Right kidney (tissue), 1 donor: ENCODE measurements around the gene ERCC4.

Experiments
- DNase-seq: peaks from one replicate; pipeline ENCODE4 v3.0.0-alpha.2; 2016

Gene ERCC4

DNA sequence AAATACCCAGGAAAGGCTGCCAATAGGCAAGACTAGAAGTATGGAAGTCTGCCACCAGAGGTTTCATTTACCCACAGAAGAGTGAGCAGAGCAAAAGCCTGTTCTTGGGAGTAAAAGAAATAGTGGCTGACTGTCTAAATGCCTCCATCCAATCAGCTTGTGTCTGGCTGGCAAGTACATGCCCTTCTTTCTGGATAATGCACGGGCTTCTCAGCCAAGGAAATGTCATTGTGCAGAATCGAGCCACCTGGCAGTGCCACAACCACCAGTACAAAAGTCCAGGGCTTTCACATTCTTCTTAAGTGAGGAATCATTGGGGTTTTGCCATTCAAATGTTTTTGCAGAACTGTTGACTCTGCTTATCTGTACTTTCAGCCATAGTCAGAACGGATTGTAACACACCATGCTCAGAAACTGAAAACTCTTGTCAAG lies 10.1 kb upstream of the ERCC4 start:
- DNase-seq = no peak

DNA sequence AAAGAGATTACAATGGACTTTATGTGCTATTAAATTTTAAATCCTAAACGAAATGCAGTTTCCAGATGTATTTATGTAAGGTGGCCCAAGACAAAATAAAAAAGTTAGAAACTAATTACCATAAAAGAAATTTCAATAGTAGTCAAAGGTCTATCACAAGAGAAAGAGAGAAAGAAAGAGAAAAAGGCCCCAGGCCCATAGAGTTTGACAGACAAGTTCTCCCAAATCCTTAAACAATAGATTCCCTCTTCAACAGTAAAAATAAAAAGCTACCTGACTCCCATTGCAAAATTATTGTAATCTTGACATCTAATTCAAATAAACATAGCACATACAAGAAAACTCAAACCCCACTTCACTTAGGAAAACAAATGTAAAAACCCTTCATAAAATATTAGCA lies 8.6 kb upstream of the ERCC4 start:
- DNase-seq = no peak

DNA sequence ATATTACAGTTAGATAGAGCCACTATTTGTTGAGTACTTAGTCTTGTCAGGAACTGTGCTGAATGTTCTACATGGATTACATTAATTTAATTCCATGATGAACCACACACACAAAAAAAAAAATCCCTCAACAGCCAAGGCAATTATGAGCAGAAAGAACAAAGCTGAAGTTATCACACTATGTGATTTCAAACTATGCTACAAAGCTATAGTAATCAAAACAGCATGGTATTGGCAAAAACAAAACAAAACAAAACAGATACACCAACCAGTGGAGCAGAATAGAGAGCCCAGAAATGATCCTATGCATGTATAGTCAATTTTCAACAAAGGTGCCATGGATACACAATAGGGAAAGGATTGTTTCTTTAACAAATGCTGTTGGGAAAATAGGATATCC lies 8.1 kb upstream of the ERCC4 start:
- DNase-seq = no peak

DNA sequence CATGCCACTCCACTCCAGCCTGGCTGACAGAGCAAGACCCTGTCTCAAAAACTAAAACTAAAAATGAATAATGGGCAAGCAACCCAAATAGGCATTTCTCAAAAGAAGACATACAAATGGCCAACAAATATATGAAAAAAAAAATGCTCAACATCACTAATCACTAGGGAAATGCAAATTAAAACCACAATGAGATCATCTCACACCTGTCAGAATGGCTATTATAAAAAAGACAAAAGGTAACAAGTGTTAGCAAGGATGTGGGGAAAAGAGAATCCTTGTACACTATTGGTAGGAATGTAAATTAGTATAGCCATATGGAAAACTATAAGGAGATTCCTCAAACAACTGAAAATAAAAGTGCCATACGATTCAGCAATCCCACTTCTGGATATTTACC lies 7.1 kb upstream of the ERCC4 start:
- no peak for DNase-seq

DNA sequence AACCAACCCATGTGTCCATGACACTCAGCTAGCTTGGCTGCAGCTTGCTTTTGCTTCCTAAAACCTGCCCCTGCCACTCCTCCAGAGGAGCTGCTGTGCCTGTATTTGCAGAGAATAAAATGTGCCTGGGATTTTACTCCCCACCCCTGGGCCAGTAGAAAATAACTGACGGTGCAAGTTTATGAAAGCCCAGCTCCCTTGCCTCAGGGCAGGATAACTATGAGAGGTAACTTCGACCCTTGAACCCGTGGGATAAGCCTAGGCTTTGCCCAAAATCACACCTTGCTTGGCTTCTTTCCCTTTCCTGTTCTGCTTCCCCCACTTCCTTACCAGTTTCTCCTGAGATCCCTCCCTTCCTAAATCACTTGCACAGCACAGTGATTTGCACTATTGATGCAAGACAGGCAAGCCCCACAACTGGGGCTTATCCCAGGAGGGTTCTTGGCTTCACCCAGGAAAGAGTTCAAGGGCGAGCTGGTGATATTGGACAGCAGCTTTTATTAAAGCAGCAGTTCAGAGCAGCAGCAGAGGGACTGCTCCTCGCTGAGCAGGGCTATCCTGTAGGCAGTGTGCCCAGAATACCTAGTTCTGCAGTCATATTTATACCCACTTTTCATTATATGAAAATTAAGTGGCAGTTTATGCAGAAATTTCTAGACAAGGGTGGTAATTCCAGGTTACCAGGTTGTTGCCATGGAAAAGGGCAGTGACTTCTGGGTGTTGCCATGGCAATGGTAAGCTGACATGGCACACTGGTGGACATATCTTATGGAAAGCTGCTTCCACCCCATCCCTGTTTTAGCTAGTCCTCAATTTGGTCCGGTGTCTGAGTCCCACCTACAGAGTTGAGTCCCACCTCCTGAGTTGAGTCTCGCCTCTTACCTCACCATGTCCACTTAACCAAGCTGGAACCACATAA lies 6.3 kb upstream of the ERCC4 start:
- no peak for DNase-seq

DNA sequence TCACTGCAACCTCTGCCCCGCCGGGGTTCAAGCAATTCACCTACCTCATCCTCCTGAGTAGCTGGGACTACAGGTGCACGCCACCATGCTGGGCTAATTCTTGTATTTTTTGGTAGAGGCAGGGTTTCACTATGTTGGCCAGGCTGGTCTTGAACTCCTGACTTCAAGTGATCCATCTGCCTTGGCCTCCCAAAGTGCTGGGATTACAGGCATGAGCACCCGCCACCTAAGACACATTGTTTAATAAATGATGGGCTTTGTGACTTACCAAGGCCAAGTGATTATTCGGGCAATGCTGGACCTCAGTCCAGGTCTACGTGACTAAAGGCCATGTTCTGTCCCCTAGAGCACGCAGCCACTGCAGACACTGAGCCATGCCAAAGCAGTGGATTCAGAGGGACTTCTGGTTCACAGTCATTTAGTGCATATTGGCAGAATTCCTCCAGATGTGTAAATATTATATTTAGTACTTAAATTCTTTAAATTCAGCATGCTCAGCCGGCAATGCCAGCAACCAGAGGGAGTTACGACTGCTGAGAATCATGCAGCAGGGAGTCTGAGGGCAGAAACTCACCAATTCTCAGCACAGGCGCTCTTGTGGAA lies 4.8 kb upstream of the ERCC4 start:
- DNase-seq = no peak

DNA sequence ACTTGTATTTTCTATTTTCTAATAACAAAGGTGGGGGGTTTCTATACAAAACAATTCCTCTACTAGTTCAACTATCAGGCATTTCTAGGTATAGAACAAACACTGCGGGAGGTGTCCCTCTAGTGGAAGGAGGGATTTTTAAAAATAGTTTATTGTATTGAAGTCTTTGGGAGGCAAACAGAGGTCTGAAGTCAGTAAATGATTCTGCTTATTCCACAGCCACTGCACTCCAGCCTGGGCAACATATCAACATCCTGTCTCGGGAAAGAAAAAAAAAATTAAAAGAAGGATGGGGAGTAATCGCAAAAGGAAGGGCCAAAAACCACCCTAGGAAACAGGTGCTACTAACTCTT lies 648 bp upstream of the ERCC4 start:
- DNase-seq = no peak

DNA sequence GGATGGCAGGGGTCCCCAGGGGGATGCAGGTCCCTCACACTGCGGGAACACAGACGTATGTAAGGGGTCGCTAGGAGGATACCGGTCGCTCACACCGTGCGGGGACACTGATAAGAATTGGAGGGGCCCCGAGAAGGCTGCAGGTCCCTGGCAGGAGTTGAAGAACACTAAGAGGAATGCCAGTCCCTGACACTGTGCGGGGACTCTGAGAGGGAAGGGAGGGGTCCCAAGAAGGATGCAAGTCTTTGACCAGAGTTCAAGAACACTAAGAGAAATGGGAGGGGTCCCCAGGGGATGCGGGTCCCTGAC lies 510 bp downstream of the ERCC4 start:
- no peak for DNase-seq

DNA sequence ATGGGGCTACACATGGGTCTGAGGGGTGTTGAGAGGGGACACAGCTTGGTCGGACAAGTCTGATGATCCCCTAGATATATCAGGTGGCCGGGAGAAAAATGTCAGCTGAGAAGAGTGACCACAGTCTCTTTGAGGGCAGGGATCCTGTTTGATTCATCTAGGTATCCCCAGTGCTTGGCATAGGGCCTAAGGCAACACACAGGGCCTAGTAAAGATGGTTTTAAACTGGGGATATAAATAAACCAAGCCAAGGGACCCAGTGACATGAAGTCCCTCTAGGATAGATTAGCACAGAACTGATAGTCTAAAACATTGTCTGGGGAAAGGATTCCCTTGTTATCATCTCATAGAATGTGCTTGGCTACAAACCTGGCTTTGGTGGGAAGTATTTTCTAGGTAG lies 1.4 kb downstream of the ERCC4 start:
- no peak for DNase-seq

DNA sequence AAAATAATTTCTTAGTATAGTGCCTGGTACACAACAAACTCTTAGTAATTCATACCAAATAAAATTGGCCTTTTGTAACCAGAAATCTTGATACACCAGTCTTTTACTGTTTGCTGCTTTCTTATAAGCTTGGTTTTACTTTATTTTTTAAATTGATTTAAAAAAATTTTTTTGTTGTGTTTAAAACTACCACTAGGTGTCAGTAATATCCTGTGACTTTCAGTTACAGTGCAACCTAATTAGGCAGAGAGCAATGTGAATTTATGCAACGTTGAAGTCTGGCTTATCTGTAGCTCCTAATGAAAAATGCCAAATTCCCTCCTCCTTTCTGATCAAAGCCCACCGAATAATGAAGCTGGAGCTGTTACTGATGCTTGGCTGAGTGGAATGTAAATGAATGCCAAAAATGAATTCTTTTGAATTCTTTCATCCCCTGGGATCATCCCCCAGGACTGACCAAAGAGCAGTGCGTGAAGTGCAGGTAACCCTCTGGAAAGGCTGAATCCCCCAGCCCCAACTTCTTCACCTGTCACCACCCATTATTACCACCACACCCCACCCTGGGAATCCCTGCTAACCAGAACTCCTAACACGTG lies 3.8 kb downstream of the ERCC4 start:
- peak; percentile 13 for DNase-seq

DNA sequence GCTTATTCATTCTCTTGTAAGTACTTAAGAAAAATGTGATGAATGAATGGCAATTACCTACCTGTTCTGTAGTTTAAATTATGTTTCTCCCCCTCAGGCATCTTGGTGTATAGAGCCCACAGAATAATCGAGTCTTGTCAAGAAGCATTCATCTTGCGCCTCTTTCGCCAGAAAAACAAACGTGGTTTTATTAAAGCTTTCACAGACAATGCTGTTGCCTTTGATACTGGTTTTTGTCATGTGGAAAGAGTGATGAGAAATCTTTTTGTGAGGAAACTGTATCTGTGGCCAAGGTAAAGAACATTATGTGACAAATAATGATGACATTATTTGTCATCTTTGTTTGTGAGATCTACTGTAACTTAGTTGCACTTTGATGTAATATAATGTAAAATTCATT lies 6.5 kb downstream of the ERCC4 start:
- DNase-seq = no peak

DNA sequence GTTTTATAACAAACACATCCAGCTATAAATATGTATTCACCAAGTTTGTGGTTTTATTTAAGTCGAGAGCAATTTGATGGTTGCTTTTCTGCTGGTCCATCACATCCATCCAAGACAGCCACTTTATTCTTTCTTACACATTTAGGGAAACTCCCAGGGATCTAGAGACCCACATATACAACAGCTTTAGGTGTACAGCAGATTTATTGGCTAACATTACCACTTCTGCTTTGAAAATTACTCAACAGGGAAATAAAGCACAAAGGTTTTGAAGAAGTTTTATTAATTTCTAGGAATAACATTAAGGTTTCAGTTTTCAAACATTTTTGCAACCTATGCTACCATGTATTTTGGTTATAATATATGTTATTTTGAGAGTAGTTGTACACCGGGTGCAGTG lies 6.9 kb downstream of the ERCC4 start:
- no peak for DNase-seq

DNA sequence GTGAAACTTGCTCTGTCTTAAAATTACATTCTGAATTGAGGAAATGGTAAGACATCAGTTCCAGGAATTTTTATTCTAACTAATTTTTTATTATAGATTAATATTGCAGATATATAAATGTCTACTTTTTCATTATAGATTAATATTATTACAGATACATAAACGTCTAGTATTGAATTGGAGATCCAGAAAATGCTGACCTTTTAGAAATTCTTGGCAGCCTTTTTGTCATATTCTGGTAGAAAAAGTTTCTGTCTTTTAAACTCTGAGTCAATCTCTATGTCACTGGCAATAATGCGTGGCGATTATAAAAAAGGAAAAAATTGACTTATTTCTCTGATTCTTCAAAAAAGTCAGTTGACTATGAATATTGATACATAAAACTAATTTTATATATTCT lies 8.7 kb downstream of the ERCC4 start:
- DNase-seq = no peak

DNA sequence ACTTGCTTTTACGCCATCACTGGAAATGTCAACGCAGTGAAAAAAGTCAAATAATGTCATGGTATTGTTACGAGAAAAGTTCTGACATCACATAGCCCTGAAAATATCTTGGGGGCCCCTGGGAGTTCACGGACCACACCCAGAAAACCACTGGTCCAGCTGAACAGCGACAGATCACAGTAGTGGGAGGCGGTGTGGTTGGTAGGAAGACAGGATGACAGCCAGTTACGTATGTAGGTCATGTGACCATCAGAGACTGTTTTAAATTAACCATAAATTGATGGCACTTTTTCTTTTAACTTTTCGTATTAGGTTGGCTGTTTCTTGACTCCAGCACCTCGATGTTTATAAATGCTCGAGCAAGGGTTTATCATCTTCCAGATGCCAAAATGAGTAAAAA lies 11.9 kb downstream of the ERCC4 start:
- no peak for DNase-seq

DNA sequence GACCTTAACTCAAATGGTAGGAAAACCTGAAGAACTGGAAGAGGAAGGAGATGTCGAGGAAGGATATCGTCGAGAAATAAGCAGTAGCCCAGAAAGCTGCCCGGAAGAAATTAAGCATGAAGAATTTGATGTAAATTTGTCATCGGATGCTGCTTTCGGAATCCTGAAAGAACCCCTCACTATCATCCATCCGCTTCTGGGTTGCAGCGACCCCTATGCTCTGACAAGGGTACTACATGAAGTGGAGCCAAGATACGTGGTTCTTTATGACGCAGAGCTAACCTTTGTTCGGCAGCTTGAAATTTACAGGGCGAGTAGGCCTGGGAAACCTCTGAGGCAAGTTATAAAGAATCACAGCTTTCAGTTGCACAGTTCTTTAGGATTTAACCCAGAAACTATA lies 15.5 kb downstream of the ERCC4 start:
- no peak for DNase-seq

DNA sequence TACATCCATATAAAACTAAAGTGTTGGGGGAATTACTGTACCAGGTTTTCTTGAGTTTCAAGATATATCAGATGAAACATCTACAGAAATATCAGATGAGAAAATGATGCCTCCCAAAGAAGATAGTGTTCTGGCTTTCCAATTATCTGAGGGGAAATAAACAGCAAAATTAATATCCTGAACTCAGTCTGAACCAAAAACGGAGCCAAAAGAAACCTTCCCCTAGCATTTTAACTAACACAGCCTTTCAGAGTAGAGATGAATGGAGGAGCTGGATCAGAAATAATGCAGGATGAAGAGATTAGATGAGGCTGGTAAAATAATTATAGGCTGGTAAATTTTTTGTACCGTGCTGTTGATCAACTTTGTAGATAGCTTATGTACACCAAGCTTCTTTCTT lies 16.2 kb downstream of the ERCC4 start:
- no peak for DNase-seq

DNA sequence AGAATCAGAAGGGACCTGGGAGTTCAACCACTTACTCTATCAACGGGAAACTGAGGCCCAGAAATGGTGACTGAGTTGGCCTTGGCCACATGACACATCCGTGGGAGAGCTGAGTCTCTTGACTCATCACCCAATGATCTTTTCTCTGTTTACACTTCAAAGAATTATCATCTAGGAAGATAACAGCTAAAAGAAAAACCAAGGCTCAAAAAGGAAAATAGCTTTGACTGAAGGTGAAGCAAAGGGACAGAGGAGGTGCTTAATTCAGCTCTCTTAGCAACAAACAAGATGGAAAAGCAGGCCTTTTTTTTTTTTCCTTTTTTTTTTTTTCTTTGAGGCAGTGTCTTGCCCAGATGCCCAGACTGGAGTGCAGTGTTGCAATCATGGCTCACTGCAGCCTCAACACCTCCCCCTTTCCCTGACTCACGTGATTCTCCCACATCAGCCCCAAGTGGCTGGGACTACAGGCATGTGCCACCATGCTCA lies 16.7 kb downstream of the ERCC4 start:
- DNase-seq = no peak

DNA sequence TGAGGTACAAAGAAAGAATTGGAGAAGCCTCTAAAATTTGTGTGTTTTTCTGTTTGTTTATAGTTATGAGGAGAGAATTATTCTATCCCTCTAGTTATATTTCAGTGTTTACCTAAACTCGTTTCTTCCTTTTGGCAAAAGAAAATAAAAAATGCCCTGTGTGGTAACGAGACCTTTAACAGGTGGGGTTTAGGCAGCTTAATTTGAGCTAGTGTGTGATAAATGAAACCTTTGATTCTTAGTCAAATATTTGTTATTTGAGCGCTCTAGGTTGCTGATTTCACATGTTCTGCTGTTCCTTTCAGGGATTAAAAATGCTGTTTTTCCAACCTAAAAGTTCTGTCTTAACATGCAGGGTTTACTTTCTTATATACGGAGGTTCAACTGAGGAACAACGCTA lies 17.5 kb downstream of the ERCC4 start:
- DNase-seq = no peak

DNA sequence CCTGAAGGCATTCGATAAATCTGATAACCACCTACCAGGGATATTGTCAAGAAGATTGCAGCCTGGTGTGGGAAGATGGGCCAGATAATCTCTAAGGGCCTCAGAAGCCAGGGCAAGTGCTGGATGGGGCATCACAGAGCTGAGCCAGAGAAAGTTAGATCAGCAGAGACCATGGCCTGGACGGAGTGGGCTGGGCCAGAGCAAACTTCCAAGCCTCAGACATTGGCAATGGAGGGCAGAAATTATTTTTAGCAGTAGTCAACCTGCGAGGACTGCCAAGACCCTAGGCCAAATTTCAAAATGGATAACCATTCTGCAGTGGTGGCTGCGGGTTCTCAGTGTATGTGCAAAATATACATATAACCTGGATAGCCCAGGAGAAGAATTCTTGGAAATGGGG lies 18.5 kb downstream of the ERCC4 start:
- DNase-seq = no peak

DNA sequence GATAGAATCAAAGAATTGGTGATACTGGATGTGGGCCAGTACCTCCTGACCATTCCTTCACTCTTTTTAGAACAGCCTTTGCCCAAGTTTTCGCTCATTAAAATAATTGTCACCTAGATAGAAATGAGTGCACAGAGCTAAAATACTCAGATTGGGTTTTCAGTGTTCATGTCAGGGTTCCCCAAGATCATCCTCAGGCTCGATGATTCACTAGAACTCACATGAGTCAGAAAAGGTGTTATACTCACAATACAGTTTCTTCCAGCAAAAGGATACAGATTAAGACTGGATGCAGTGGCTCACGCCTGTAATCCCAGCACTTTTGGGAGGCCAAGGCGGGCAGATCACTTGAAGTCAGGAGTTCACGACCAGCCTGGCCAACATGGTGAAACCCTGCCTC lies 19.9 kb downstream of the ERCC4 start:
- no peak for DNase-seq

DNA sequence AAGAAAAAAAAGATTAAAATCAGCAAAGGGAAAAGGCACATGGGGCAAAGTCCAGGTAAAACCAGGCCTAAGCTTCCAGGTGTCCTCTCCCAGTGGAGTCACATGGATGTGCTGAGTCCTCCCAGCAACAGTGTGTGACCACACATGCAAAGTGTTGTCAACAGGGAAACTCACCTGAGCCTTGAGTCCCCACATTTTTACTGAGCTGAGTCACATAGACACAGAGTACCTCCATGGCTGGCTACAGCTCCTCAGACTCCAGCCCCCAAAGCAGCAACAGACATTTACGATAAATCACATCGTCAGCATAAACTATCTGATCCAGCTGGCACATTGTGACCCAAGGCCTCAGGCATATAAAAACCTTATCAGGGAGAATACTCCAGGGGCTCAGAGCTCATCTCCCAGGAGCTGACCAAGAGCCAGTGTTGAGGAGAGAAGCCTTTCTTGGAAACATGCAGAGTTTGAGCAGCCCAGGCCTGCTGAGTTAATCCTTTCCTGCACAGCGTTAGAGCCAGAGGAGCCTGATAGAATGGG lies 20.5 kb downstream of the ERCC4 start:
- no peak for DNase-seq

DNA sequence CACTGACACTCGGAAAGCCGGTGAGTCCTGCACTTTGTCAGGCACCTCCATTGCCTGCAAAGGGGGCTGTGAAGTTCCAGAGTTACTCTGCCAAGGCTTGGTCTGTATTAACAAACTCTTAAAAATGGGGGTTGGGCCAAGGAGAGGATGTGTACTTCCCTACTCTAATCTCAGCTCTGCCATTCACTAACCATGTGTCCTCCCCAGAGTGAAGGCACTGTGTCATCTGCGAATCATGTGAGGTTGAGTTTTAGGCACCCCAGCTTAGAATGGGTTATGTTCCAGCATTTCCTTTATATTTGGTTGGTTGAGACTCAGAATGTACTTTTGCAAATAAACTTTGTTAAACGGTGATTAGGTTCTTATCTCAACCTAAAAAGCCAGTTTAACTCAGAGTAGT lies 24.9 kb downstream of the ERCC4 start:
- DNase-seq = no peak

DNA sequence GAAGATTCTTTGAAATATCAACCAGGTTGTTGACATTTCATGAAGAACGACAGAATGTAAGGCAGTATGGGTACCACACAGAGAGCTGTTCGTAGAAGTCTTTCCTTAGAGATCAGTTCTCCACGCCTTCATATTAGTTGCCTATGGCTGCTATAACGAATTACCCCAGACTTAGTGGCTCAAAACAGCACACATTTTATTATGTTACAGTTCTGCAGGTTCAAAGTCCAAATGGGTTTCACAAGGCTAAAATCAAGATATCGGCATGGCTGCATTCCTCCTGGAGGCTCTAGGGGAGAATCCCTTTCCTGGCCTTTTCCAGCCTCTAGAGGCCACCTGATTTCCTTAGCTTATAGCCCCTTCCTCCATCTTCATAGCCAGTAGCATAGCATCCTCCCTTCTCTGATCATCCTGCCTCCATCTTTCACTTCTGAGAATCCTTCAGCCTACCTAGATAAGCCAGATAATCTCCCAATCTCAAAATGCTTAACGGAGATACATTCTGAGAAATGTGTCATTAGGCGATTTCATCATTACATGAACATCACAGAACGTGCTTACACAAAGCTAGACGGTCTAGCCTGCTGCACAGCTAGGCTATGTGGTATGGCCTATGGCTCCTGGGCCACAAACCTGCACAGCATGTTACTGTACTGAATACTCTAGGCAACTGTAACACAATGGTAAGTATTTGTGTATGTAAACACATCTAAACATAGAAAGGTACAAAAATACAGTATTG lies 26.0 kb downstream of the ERCC4 start:
- DNase-seq = no peak
